ENCODE results near the gene ATRNL1.

- no peak for TF ChIP-seq CTCF (IDR thresholded peaks at IDR 0.05; ENCODE audit: borderline replicate concordance, extremely low read depth, low read length, poor library complexity, severe bottlenecking)
- TF ChIP-seq EZH2 (IDR thresholded peaks at IDR 0.05; ENCODE audit: borderline replicate concordance, low read depth, low read length, severe bottlenecking) = no peak
Observed at GRCh38 chr10:115660391-115660790, 567.2 kb downstream of the ATRNL1 start.
